NCI-H82 treated with DMSO at 0.1 percent for 48 hours (cell line): Measurements from ENCODE around the gene DRD2.

Experiments
- DNase-seq: peaks from one replicate; lab custom pipeline; 2025; ENCODE audit not compliant: unreplicated experiment; lab: John Stamatoyannopoulos, UW

Gene DRD2

GRCh38 chr11:113487622-113488021 is 12.4 kb upstream of the DRD2 start:
- DNase-seq = no peak

- peak; percentile 38 for DNase-seq
Measured at GRCh38 chr11:113484223-113484622, 9.0 kb upstream of the DRD2 start.

GRCh38 chr11:113481672-113482071 is 6.5 kb upstream of the DRD2 start:
- no peak for DNase-seq

- no peak for DNase-seq
Measured at GRCh38 chr11:113481226-113481625, 6.0 kb upstream of the DRD2 start.

GRCh38 chr11:113477321-113477720 is 2.1 kb upstream of the DRD2 start:
- peak; percentile 52 for DNase-seq

- no peak for DNase-seq
Measured at GRCh38 chr11:113476553-113476952, 1.4 kb upstream of the DRD2 start.

- peak; percentile 7 for DNase-seq
Measured at GRCh38 chr11:113474362-113475159, 637 bp downstream of the DRD2 start.

- no peak for DNase-seq
Measured at GRCh38 chr11:113473983-113474361, 1.2 kb downstream of the DRD2 start.

GRCh38 chr11:113472471-113472870 is 2.7 kb downstream of the DRD2 start:
- DNase-seq = peak; percentile 16

- peak; percentile 76 for DNase-seq
Measured at GRCh38 chr11:113470233-113470632, 5.0 kb downstream of the DRD2 start.

- peak; percentile 69 for DNase-seq
Measured at GRCh38 chr11:113468726-113469345, 6.4 kb downstream of the DRD2 start.

GRCh38 chr11:113467545-113467944 is 7.7 kb downstream of the DRD2 start:
- no peak for DNase-seq

GRCh38 chr11:113465786-113466185 is 9.4 kb downstream of the DRD2 start:
- no peak for DNase-seq

- no peak for DNase-seq
Measured at GRCh38 chr11:113464416-113464815, 10.8 kb downstream of the DRD2 start.

GRCh38 chr11:113462830-113463229 is 12.4 kb downstream of the DRD2 start:
- no peak for DNase-seq

GRCh38 chr11:113461639-113462038 is 13.6 kb downstream of the DRD2 start:
- DNase-seq = no peak

- DNase-seq = no peak
Measured at GRCh38 chr11:113460469-113460868, 14.7 kb downstream of the DRD2 start.

- DNase-seq = no peak
Measured at GRCh38 chr11:113458189-113458588, 17.0 kb downstream of the DRD2 start.

GRCh38 chr11:113457784-113458183 is 17.4 kb downstream of the DRD2 start:
- peak; percentile 37 for DNase-seq

GRCh38 chr11:113454455-113454854 is 20.7 kb downstream of the DRD2 start:
- DNase-seq = no peak

- DNase-seq = no peak
Measured at GRCh38 chr11:113449743-113450142, 25.5 kb downstream of the DRD2 start.

- DNase-seq = no peak
Measured at GRCh38 chr11:113448316-113448677, 26.9 kb downstream of the DRD2 start.
